BLaER1 treated with 17β-estradiol and CSF1 and Interleukin-3, amounts not matched to agents 10 nM and 100 nM (cell line): ENCODE measurements around the gene RPH3AL.
A peak's percentile ranks its signal among the peaks of the same experiment; 100 is the strongest.

Experiments
- H3K27ac ChIP-seq, 11 experiments: shearing (Covaris generic); formaldehyde crosslinking; 2 replicates each; pipeline ENCODE4 v1.8.1; 2022
- H3K27me3 ChIP-seq, 11 experiments: shearing (Covaris generic); formaldehyde crosslinking; 2 replicates each; pipeline ENCODE4 v1.8.1; 2022
- H3K36me3 ChIP-seq, 11 experiments: shearing (Covaris generic); formaldehyde crosslinking; 2 replicates each; pipeline ENCODE4 v1.8.1; 2022
- H3K4me1 ChIP-seq, 10 experiments: shearing (Covaris generic); formaldehyde crosslinking; 2 replicates each; pipeline ENCODE4 v1.8.1; 2022
- H3K4me2 ChIP-seq, 11 experiments: shearing (Covaris generic); formaldehyde crosslinking; 2 replicates each; pipeline ENCODE4 v1.8.1; 2022
- H3K4me3 ChIP-seq, 10 experiments: shearing (Covaris generic); formaldehyde crosslinking; 2 replicates each; pipeline ENCODE4 v1.8.1; 2022
- H3K9ac ChIP-seq, 11 experiments: shearing (Covaris generic); formaldehyde crosslinking; 2 replicates each; pipeline ENCODE4 v1.8.1; 2022
- H3K9me3 ChIP-seq, 11 experiments: shearing (Covaris generic); formaldehyde crosslinking; replicated peaks in 1 of 11; 2 replicates each; pipeline ENCODE4 v1.8.1; 2022
- H4K20me1 ChIP-seq, 11 experiments: shearing (Covaris generic); formaldehyde crosslinking; 2 replicates each; pipeline ENCODE4 v1.8.1; 2022
- Cebpa-rat ChIP-seq, 11 experiments: shearing (Covaris generic); IDR thresholded peaks; 2 replicates each; pipeline ENCODE4 v1.8.1; 2022

Gene RPH3AL

DNA sequence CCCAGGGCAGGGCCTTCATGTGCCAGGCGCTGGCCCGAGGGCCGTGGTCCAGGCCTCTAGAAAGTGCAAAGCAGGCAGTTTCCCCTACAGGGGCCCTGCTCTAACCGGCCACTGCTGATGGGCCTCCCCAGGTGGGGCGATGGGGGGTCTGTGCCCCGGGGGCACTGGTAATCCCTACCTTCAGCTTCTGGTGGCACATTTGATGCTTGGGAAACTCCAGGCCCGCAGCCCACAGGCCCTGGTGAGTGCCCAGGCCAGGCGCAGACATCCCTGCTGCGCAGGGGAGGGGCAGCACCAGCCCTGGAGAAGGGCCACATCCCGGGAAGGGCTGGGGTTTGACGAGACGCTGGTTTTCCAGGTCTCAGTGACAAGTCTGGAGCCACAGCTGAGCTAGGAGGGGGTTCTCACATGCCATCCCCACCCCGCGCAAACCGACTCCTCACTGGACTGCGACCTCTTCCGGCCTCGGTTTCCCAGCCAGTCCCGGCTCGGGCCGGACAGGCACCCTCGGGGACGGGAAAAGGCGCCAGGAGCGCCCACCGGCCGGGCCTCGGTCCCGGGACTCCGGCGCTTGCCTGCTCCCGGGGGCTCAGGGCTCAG is 172.7 kb downstream of the RPH3AL start:
- Histone ChIP-seq H3K4me3 (no peak overlapping the region), H3K4me1 (peaks cover 0 to 10% (median 6%) of the 10 kb centered on the region in 10 experiments; a peak in 7 of 20 replicates), H3K27me3 (peaks cover 0 to 13% (median 0%) of the 10 kb centered on the region in 11 experiments; a peak in 8 of 22 replicates), H3K36me3 (no peaks in the 10 kb centered on the region), H3K27ac (no peak overlapping the region), H3K9ac (no peak overlapping the region), H4K20me1 (no peaks in the 10 kb centered on the region; a peak in 1 of 22 replicates), H3K4me2 (no peak overlapping the region), H3K9me3 (no peaks in the 10 kb centered on the region)
- no peak for TF ChIP-seq Cebpa-rat (IDR thresholded peaks at IDR 0.05)

DNA sequence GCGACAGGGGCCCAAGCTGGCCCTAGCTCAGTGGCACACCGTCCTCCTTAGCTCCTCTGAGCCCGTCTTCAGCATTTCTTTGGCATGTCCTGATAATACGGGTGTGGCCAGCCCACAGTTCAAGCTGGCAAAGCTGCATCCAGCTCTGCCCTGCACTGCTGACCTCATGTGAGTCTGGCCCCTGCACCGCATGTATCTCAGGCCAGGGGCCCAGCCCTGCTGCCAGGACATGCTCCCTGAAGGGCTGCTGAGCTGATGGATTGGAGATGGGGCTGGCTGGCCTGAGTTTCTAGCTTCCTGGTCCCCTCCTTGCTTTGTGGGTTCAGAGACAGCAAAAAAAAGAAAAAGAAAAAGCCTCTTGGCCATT is 173.6 kb downstream of the RPH3AL start:
- H3K4me2 ChIP-seq, result no peak overlapping the region
- H3K4me3 ChIP-seq, result no peak overlapping the region
- no peaks in the 10 kb centered on the region for H3K9me3 ChIP-seq
- peaks cover 0 to 10% (median 6%) of the 10 kb centered on the region in 10 experiments; a peak in 7 of 20 replicates for H3K4me1 ChIP-seq
- no peak for TF ChIP-seq Cebpa-rat (IDR thresholded peaks at IDR 0.05)
- H3K27ac ChIP-seq, result no peak overlapping the region
- H3K36me3 ChIP-seq, result no peaks in the 10 kb centered on the region
- H3K9ac ChIP-seq, result no peak overlapping the region
- no peaks in the 10 kb centered on the region; a peak in 1 of 22 replicates for H4K20me1 ChIP-seq
- H3K27me3 ChIP-seq, result peaks cover 0 to 13% (median 0%) of the 10 kb centered on the region in 11 experiments; a peak in 8 of 22 replicates

- no peak for TF ChIP-seq Cebpa-rat (IDR thresholded peaks at IDR 0.05)
- H3K4me2 ChIP-seq, result no peak overlapping the region
Observed at GRCh38 chr17:178292-179065, 174.1 kb downstream of the RPH3AL start.

GRCh38 chr17:177762-178161 is 174.8 kb downstream of the RPH3AL start:
- H3K9me3 ChIP-seq, result no peaks in the 10 kb centered on the region
- no peak for TF ChIP-seq Cebpa-rat (IDR thresholded peaks at IDR 0.05)
- no peaks in the 10 kb centered on the region for H3K36me3 ChIP-seq
- no peak overlapping the region for H3K9ac ChIP-seq
- peaks cover 0 to 17% (median 12%) of the 10 kb centered on the region in 10 experiments; a peak in 12 of 20 replicates for H3K4me1 ChIP-seq
- no peak overlapping the region for H3K4me2 ChIP-seq
- H3K27ac ChIP-seq, result no peak overlapping the region
- H3K27me3 ChIP-seq, result peaks cover 0 to 13% (median 0%) of the 10 kb centered on the region in 11 experiments; a peak in 8 of 22 replicates
- no peaks in the 10 kb centered on the region; a peak in 1 of 22 replicates for H4K20me1 ChIP-seq
- no peak overlapping the region for H3K4me3 ChIP-seq

More at GRCh38 chr17:178292-179065, 174.1 kb downstream of the RPH3AL start:
- Histone ChIP-seq H3K9me3 (no peaks in the 10 kb centered on the region), H3K36me3 (no peaks in the 10 kb centered on the region), H3K9ac (no peak overlapping the region), H3K27ac (no peak overlapping the region), H3K4me3 (no peak overlapping the region), H3K4me1 (peaks cover 0 to 10% (median 6%) of the 10 kb centered on the region in 10 experiments; a peak in 9 of 20 replicates), H3K27me3 (peaks cover 0 to 13% (median 0%) of the 10 kb centered on the region in 11 experiments; a peak in 8 of 22 replicates), H4K20me1 (no peaks in the 10 kb centered on the region; a peak in 1 of 22 replicates)

DNA sequence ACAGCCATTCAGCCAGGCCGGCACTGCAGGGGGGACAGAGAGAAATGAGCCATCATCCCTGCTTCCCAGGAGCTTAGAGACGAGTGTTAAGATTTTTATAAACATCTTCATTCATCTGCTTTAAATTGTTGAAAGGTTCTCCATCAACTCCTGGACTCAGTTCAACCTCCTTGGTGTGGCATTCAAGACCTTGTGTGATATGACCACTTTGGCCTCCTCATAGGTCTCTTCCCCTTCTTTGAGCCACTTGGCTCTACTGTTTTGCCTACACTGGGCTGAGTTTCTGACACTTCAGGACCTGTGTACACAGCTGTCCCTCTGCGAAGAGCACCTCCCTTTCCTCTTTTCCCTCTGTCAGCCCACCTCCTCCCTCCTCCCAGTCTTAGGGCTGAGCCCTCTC is 175.5 kb downstream of the RPH3AL start:
- H3K27me3 ChIP-seq, result peaks cover 0 to 13% (median 0%) of the 10 kb centered on the region in 11 experiments; a peak in 8 of 22 replicates
- no peak for TF ChIP-seq Cebpa-rat (IDR thresholded peaks at IDR 0.05)
- H3K9ac ChIP-seq, result no peak overlapping the region
- H3K36me3 ChIP-seq, result no peaks in the 10 kb centered on the region
- H3K9me3 ChIP-seq, result no peaks in the 10 kb centered on the region
- H3K4me1 ChIP-seq, result peaks cover 0 to 20% (median 13%) of the 10 kb centered on the region in 10 experiments; a peak in 12 of 20 replicates
- H3K4me2 ChIP-seq, result no peak overlapping the region
- H3K27ac ChIP-seq, result no peak overlapping the region
- no peaks in the 10 kb centered on the region; a peak in 2 of 22 replicates for H4K20me1 ChIP-seq
- H3K4me3 ChIP-seq, result no peak overlapping the region

DNA sequence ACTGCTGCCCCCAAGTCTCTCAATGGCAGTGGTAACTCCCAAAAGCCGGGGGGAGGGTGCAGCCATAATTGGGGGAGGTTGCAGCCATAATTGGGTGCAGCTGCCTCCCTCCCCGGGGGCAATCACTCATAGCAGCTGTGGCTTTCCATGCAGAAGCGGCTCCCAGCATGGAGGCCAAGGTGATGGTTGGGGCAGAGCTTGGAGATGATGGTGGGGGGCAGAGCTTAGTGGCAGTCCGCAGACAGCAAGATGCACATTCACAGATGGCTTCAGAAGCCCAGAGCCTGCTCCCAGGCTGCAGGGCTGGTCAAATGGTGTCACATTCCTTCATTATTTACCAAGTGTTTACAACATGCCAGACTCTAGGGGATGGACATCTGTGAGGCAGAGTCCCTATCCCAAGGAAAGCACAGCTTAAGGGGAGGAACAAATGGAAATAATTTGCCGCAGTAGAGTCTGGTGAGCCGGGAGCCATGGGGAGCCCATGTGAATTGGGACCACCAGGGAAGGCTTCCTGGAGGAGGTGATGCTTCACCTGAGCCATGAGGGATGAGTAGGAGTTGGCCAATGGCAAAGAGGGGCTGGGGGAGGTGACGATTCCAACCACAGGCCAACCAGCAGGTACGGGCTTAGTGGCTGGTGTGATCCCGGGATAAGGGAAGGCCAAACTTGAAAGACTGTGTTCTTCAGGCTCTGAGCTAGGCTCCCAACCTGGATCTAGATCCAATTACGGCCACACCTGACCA is 179.3 kb downstream of the RPH3AL start:
- no peak for TF ChIP-seq Cebpa-rat (IDR thresholded peaks at IDR 0.05)
- peaks cover 0 to 27% (median 17%) of the 10 kb centered on the region in 10 experiments; a peak in 12 of 20 replicates for H3K4me1 ChIP-seq
- H3K4me2 ChIP-seq, result peak overlapping the region in 7 of 11 experiments; percentile 6 to 46 (median 38); a peak in 10 of 22 replicates
- no peak overlapping the region for H3K4me3 ChIP-seq
- H4K20me1 ChIP-seq, result no peaks in the 10 kb centered on the region; a peak in 2 of 22 replicates
- H3K27me3 ChIP-seq, result no peaks in the 10 kb centered on the region
- H3K9me3 ChIP-seq, result no peaks in the 10 kb centered on the region
- H3K27ac ChIP-seq, result no peak overlapping the region
- H3K36me3 ChIP-seq, result no peaks in the 10 kb centered on the region
- H3K9ac ChIP-seq, result no peak overlapping the region

DNA sequence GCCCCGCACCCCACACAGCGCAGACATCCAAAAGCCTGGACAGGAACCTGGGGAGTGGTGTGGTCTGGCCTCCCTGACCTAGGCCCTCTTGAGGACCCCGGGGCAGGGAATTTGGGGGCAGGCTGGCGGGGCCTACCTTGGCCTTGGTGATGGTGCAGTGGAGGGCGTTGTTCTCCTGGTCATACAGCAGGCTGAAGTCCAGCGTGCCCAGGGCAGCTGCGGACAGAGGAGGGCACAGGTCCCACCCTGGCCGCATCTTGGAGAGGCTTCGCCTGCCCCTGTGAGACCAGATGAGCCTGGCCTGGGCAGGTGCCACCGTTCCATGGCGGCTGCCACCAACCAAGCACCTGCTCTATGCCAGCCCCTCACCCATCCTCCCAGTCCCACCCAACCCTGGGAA is 180.2 kb downstream of the RPH3AL start:
- Histone ChIP-seq H3K4me1 (peaks cover 0 to 27% (median 17%) of the 10 kb centered on the region in 10 experiments; a peak in 12 of 20 replicates), H3K36me3 (no peaks in the 10 kb centered on the region), H3K9me3 (no peaks in the 10 kb centered on the region), H3K27me3 (no peaks in the 10 kb centered on the region), H4K20me1 (no peaks in the 10 kb centered on the region; a peak in 2 of 22 replicates), H3K9ac (no peak overlapping the region), H3K4me2 (peak overlapping the region in 2 of 11 experiments; percentile 38 to 46; a peak in 5 of 22 replicates), H3K27ac (no peak overlapping the region), H3K4me3 (no peak overlapping the region)
- no peak for TF ChIP-seq Cebpa-rat (IDR thresholded peaks at IDR 0.05)

DNA sequence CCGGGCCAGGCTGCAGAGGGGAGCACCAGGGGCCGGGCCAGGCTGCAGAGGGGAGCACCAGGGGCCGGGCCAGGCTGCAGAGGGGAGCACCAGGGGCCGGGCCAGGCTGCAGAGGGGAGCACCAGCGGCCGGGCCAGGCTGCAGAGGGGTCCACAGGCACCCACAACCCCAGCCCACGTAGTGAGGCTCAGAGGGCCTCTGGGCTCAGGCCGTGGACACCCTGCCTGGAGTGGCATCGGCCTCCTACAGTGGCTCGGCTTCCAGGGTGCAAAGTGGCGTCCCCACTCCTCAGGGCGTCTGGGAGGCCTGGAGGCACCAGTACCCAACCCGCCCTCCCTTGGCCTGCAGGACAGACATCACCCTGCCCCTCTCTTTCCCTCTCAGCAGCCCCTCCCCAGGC is 180.7 kb downstream of the RPH3AL start:
- Histone ChIP-seq H3K36me3 (no peaks in the 10 kb centered on the region), H3K9me3 (no peaks in the 10 kb centered on the region), H3K4me3 (no peak overlapping the region), H3K27me3 (no peaks in the 10 kb centered on the region), H3K27ac (no peak overlapping the region), H3K4me2 (no peak overlapping the region), H3K9ac (no peak overlapping the region), H4K20me1 (no peaks in the 10 kb centered on the region; a peak in 2 of 22 replicates), H3K4me1 (peaks cover 0 to 27% (median 17%) of the 10 kb centered on the region in 10 experiments; a peak in 12 of 20 replicates)
- no peak for TF ChIP-seq Cebpa-rat (IDR thresholded peaks at IDR 0.05)
